NOMO-1 treated with dmso at 0.1 percent for 144 hours (cell line): ENCODE measurements around the gene TGDS.
"Not testable (repeated sequence)": the region's sequence is repeated elsewhere in the genome, so short reads cannot be mapped to it uniquely, and the experiment has no call there.

Source experiments
- DNase-seq: peaks from one replicate; lab custom pipeline; 2025; ENCODE audit not compliant: unreplicated experiment; lab: John Stamatoyannopoulos, UW

TGDS gene, protein sequence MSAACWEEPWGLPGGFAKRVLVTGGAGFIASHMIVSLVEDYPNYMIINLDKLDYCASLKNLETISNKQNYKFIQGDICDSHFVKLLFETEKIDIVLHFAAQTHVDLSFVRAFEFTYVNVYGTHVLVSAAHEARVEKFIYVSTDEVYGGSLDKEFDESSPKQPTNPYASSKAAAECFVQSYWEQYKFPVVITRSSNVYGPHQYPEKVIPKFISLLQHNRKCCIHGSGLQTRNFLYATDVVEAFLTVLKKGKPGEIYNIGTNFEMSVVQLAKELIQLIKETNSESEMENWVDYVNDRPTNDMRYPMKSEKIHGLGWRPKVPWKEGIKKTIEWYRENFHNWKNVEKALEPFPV

DNA sequence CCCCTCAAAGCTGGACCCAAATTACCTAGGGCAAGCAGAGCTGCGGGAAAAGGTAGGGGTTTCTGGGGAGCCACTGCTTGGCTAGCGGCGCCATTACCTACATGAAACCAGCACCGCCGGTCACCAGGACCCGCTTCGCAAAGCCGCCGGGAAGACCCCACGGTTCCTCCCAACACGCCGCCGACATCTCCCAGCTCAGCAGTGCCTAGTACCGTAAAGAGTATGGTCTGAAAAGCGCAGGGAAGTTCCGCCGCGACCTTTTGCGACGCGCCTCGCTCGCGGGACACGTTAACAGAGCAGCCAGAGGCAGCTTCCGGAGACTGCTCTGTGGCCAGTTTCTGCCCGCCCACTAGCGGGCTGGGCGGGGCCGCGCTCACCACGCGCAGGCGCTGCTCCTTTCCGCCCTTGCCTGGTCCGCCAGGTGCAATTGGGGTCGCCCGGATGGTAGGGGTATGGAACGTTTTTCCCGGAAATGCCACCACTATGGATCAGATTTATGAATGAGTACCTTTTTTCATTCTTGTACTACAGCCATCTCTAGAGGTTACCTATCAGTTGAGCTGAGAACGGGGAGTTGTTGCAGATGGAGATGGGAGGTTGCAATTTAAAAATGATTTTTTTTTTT is at the start of gene TGDS:
Gene TGDS, minus strand, starts transcription at position 203 of the 625 bp plus-strand sequence. Its CDS starts 16 bp downstream, at position 187.
- peak; percentile 83 for DNase-seq

DNA sequence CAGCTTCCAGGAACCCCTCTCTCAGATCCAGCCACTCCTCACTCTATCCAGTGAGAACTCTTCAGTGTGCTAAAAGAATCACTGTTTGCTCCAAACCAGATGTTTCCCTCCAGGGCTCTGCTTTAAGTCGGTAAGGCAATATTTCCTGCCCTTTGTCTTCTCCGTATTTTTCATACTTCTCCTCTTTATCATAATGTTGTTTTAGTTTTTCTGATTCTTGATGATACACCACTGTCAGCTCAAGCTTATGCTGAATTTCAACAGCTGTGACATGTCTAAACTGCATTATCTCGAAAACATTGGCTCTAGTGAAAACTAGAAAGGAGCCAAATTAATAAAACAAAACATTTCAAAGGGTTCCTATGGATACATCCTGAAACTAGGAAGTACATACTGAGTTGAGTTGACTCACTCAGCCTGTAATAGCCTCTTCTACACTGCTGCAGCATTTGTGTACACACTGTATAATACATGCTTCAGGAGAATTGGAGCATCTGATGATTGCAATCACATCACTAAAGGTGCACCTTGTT is 45.5 kb upstream of the TGDS start:
- DNase-seq, result no peak

DNA sequence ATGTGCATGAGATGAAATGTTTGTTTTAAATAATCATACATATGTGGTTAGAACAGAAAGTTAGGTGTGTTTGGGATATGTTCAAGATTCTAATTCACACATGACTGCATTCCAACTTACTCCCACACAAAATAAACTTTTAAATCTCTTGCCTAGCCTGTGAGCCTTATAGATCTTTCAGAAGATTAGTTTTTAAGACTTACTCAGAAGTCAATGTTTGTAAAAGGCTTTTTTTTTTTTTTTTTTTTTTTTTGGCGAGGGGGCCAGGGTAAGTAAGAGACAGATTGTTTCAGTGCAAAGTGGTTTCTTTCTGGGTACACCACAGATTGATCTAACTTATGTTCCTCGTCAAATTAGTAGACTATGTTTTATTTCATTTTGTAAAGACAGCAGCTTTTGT is 44.8 kb upstream of the TGDS start:
- no peak for DNase-seq

DNA sequence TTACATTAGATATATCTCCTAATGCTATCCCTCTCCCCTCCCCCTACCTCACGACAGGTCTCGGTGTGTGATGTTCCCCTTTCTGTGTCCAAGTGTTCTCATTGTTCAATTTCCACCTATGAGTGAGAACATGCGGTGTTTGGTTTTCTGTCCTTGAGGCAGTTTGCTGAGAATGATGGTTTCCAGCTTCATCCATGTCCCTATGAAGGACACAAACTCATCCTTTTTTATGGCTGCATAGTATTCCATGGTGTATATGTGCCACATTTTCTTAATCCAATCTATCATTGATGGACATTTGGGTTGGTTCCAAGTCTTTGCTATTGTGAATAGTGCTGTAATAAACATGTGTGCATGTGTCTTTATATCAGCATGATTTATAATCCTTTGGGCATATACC is 41.7 kb upstream of the TGDS start:
- not testable (repeated sequence) for DNase-seq

DNA sequence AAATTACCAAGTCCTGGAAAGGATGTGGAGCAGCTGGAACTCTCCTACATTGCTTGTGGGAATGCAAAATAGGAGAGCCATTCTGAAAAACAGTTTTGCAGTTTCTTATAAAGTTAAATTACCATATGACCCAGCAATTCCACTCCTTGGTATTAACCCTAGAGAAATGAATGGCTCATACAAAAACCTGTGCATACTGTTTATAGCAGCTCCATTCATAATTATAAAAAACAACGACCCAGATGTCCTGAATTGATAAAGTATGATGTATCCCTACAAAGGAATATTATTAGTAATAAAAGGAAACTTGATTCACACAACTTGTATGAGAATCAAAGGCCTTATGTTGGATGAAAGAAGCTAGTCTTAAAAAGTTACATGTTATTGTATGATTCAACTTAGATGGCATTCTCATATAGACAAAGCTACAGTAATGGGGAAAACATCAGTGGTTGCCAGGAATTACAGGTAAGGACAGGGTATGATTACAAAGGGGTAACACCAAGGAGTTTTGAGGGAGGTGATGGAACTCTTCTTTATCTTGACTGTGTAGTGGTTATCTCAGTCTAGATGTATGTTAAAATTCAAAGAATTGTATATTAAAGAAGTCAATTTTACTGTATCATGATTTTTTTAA is 41.1 kb upstream of the TGDS start:
- no peak for DNase-seq

DNA sequence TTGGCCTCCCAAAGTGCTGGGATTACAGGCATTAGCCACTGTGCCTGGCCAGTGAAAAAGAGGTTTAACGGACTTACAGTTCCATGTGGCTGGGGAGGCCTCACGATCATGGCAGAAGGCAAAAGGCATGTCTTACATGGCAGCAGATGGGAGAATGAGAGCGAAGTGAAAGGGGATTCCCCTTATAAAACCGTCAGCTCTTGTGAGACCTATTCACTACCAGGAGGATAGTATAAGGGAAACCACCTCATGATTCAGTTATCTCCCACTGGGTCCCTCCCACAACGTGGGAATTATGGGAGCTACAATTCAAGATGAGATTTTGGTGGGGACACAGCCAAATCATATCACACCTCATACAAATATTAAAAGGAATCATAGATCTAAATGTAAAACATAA is 40.1 kb upstream of the TGDS start:
- not testable (repeated sequence) for DNase-seq

DNA sequence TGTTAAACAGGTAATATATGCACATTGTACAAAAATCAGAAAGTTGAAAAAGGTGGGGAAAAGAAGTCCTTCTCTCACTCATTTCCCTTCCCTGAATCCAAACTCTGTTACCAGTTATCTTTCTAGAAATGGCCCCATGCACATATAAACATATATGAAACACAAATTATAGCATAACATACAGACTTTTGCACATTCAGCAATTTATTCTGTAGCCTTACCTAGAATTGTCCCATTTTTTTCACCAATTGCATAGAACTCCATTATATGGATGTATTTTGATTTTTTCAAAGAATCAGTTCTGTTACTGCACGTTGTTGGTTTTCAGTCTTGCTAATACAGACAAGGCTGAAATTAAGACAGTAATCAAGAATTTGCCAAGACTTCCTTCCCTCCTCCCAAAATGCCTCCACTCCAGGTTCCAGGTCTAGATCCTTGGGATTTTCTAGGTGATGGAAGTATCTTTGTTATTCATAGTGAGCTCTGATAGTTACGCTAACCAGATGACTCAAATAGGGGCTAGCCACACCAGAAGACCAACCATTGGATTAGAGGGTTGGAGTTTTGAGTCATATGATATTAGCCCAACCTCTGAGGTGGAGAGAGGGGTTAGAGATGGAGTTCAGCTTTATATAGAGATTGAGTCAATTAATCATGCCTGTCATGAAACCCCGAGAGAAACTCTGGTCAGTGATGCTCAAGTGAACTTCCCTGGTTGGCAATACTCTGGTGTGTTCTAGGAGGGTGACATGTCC is 36.5 kb upstream of the TGDS start:
- no peak for DNase-seq

DNA sequence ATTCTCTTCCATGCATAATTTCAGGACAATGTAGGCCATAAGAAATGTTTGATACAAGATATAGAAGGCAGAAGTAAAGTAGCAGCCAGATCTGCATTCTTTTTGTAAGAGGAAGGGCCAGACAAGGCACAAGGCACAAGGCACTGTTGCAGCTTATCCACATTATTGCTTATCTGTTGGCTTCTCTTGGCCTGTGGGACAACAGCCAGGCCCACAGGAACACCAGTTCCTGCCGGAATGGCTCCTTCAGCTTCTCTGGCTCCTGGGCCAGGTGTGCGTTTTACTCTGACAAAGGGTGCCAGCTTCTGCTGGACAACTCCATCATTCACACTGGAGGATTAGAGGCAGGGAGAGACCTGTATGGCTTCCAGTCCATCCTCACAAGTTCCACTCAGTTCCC is 34.9 kb upstream of the TGDS start:
- DNase-seq, result no peak

DNA sequence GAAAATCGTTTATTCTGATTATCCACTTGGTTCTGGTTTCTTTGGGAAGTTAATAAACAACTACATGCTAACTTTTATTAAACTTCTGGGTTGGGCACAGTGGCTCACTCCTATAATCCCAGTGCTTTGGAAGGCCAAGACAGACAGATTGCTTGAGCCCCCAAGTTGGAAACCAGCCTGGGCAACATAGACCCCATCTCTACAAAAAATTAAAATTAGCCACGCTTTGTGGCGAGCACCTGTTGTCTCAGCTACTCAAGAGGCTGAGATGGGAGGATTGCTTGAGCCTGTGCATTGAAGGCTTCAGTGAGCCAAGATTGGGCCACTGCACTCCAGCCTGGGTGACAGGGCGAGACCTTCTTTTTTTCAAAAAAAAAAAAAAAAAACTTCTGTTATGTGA is 27.4 kb upstream of the TGDS start:
- no peak for DNase-seq

DNA sequence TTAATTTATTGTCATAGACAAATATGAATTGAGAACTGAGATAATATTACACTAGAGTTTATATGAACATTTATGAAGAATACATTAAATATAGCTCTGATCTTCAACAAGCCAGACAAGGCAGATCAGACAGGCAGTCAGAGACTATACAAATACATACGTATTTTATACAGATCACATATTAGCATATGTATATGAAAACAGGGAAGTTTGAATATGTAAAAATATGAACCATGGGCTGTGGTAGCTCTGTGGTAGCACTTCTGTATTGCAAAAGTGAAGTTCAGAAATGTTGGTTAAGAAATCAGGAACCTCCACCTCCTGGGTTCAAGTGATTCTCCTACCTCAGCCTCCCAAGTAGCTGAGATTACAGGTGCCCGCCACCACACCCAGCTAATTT is 26.4 kb upstream of the TGDS start:
- no peak for DNase-seq

DNA sequence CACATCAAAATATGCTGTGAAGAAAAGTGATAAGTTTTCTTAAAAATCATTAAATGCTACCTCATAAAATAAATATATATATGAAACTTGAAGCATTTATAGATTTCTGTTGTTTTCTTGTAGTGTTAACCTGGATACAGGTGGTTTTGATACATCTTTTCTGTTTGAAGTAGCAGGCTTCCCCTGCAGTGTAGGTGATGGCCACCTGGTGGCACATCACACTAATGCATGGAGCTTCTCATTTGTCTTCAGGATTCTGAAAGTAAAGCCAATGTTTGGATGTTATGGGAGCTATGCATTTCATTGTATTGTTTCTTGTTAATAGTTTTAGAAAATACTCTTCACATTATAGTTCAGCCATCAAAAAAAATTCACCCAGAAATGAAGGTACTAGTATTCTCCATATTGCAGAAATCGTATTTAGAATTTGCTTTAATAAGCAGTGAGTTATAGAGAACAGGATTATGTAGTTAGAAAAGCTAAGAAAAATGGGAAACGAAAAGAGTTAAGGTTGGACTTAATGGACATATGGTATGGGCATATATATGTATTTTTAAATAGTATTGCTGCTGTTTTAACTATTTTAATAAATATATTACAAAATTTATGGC is 24.4 kb upstream of the TGDS start:
- no peak for DNase-seq

DNA sequence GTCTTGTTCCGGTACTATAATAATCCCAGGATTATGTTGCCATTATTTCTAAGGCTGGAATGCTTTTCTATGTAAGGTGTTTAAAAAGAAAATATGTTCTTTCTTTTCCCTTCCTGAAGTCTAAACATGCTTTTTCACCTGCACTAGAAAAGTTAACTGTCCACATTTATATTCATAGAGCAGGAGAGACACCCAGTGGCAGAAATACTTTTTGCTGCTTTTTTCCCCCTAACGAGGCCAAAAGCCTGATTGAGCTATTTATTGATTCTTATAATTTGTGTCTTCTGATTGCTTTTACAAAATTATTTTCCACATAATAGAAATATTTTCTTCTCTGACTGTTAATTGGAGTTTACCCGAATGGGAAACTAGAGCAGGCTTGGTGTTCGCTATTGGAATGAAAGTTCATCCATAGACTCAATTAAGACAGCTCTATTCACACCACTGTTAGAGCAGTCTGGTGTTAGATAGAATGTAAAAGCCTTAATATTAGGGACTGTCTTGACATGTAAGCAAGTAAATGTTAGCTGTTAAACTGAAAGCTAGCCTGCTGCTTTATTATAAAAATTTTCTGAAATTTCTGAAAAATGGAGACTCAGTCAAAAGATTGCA is 21.5 kb upstream of the TGDS start:
- DNase-seq, result no peak

DNA sequence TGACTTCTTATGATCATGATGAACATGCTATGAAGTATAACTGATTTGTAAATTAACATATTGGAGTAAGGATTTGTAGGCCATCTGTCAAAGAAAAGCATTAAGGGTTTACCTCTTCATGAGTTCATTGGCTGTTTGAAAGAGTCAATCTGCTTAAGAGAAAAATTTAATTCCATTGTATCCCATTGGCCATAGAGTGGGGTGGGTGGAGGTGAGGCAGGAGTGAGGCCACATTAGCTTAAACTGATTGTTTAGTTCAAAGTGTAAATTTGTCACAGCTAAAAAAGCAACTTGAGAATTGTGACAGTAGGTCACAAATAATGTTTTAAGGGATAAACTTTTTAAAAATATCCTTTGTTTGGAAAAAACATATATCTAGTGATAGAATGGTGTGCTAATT is 17.1 kb upstream of the TGDS start:
- DNase-seq, result no peak

DNA sequence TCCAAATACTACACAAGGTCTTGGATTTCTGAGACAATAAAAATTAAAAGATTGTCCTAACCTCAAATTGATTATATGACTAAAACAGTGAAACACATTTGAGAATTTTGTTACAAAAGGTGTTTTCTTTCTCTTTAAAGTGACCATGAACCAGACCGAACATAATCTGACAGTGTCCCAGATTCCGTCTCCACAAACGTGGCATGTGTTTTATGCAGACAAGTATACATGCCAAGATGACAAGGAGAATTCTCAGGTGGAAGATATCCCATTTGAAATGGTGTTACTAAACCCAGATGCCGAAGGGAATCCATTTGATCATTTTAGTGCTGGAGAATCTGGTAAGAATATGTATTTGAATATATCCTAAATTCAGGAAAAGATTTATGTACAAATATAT is 16.1 kb upstream of the TGDS start:
- no peak for DNase-seq

DNA sequence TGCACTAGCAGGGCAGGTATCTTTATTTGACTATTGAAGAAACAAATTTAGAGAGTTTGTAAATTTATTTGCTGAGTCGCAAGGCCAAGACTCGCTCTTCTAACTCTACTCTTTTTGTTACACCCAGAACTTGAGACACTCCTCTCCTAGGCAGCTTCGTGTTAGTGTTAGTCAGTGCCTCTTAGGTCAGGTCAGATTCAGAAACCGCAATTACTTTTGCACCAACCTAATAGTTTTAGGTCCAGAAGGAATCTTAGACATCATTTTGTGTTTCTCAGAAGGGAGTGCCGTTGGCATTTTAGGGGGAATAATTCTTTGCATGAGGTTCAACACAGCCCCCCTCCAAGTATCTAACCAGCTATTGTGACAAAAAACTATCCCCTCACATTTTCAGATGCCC is 14.5 kb upstream of the TGDS start:
- no peak for DNase-seq

DNA sequence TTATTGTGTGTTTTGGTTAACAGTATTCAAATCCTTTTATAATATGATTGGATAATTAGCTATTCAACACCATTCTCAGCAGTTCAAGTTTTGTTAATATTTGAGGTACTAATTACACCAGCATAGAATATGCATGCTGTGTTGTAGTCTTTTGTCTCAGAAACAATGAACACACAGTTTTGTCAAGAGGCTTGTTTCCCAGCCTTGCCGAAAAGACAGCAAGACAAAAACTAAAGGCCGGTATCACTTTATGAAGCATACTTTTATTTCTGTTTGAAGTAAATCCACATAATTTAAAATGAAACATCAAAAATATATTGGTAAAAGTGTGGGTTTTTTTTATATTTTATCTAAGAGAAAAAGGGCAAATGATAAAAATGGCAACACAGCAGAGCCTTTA is 13.2 kb upstream of the TGDS start:
- DNase-seq, result no peak

DNA sequence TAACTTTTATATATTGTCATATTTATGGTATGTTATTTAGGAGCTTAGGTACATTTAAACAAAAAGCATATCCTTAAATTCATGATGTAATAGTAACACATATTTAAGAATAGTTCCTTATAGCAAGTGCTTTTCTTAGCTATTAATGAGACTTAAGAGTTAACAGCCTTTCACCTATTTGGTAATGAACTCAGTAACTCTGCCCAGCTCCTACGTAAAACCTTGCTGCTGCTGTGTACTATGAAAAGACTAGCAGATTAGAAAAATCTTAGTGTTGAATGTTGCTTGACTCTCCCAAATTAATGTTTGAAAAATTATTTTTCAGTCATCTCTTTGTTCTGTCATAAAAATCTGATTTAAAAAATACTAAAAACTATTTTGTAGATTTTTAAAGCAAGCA is 12.6 kb upstream of the TGDS start:
- DNase-seq, result no peak

DNA sequence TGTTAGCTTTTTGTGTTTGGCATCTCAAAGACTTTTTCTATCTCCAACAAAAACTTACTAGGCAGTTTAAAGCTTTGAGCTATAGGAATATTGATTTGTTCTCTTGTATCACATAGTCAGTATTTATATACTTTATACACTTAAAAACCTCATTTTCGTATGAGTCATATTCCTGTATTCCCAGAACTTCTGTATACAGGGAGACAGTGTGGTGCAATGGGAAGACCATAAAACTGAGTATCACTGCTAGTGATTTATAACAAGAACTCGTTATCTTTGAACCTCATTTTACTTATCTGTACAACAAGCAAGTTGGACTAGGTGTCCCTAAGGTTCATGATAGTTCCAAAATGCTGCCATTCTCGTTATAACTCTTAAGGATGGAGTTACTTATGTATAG is 12.0 kb upstream of the TGDS start:
- DNase-seq, result no peak

DNA sequence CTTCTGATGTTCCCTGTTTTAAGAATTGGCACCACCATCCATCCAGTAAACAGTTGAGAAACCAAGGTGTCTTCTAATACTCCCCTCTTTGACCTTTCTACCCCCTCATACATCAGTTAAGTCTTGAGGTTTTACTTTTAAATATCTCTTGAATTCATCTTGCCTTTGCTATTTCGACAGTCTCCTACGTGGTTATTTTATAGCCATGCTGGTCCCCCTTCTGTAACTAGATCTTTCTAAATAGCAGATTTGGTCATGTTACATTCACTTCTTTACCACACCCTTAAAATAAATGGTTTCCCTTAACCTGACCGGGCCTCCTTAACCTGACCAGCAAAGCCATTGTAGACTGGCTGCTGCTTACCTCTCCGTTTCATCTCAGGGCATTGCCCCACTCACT is 11.1 kb upstream of the TGDS start:
- no peak for DNase-seq

DNA sequence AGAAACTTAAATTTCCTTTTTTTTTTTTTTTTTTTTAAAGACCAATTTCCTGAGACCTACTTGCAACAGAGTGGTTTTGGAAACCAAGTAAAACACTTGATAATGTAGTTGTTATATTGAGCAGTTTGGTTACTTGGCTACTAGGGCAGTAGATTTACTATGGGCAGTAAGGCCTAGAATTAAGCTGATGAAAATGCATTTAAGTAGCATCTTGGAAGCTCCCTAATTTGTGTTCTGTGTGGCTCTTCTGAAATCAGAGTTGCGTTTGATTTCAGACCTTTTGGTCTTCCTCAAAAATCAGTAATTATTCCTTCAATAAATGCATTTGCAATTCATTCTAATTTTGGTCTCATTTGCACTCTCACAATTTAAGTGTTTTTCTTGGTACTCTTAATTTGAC is 6.5 kb upstream of the TGDS start:
- DNase-seq, result no peak
